GM18498 (cell line): ENCODE results near the gene HES1.
"Not testable (repeated sequence)": the region's sequence is repeated elsewhere in the genome, so short reads cannot be mapped to it uniquely, and the experiment has no call there.

Source experiments
- ATAC-seq: cut with Tn5 transposase; IDR thresholded peaks from one replicate; pipeline ENCODE4 v1.9.1; 2021; ENCODE audit warnings: mild to moderate bottlenecking, moderate library complexity; ENCODE audit not compliant: unreplicated experiment

The HES1 gene

DNA sequence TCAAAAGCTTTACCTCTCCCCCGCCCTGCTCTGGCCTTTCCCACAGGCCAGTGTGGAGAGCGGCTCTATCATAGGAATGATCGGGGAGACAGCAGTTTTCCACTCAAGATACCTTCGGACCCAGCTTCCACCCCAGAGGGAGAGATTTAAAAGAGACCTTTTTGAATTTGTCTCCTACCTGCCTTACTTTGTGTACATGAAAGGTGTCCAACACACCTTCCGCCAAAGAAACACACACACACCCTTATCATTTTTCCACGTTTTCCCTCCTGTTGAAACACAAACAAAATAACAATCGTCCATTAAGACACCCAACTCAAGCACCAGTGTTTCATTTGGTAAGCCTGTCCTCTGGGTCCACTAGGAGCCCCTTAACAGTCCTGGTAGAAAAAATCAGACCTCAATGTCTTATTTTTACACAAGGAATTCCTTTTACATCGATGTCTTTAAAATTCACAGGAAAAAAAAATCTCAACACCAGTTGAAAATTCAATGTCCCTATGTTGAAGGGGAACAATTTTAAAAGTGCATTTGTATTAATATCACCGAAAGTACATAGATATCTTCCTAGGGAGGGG is 4.0 kb downstream of the HES1 start:
- ATAC-seq, result no peak

DNA sequence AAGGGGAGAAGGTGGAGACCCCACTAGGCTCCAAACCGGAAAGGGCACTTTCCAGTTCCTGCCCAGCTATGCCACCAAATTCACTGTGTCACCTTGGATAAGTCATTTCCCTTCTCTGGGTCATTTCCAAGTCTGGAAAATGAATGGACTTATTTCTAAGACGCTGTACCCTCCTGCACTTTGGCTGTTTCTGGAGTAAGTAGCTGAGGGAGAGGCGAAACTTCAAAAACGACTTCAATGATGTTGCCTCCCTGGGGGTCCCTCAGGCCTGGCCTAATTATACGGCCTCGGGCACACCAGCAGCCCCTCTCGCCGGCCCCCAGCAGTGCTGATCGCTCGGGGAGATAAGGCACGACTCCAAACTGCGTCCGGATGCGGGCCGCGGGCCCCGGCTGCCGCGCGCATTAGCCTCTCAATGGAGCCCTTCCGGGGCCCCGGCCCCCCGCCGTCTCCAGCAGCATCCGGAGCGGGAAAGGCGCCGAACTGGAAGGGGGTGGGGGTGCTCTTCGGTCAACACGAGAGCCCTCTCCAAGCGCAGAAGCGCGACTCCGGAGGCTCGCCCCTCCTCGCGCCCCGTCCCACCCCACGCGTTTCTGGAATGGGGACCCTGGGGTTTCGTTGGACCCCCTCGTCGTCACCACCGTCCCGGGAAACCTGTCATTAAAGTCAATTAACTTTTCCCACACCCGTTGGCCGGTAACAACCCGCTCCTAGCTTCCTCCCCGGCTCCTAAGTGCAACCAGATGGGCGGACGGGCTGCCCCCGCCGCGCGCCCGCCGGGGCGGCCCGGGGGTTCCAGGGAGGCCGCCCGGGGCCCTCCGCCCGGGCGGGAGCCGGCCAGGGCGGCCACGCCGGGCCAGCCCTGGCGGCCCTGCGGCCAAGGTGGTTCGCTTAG is 4.8 kb downstream of the HES1 start:
- peak; percentile 0 for ATAC-seq

DNA sequence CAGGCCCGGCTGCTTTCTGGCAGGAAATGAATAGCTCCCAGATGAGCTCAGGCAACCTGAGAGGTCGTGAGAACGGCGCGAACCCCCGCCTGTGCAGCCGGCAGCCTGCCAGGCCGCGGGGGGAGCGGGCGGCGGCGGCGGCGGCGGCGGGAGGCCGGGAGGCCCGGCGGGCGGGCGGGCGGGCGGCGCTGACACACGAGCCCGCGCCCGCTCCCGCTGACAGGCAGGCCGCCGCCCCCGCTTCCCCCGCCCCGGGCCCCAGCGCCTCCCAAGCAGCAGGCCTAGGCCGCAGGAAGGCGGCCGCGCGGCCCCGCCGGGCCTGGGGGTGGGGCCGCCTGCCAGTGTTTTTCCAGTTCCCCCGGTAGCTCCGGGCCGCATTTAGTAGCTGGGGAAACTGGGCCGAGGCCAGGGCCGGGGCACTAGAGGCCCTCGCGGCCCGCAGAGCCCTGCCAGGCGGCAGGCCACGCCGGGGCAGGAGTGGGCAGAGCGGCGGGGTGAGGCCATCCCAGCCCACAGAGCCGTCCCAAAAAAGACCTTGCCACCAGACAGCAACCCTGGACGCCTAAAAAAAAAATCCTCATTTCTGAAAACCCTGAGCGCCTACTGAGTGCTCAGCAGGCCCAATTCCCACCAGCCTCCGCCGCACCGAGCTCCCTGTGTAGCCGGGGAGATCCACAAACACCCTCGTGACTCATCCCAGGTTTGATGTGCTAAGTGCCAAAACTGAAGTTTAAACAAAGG is 5.6 kb downstream of the HES1 start:
- ATAC-seq, result peak; percentile 47

DNA sequence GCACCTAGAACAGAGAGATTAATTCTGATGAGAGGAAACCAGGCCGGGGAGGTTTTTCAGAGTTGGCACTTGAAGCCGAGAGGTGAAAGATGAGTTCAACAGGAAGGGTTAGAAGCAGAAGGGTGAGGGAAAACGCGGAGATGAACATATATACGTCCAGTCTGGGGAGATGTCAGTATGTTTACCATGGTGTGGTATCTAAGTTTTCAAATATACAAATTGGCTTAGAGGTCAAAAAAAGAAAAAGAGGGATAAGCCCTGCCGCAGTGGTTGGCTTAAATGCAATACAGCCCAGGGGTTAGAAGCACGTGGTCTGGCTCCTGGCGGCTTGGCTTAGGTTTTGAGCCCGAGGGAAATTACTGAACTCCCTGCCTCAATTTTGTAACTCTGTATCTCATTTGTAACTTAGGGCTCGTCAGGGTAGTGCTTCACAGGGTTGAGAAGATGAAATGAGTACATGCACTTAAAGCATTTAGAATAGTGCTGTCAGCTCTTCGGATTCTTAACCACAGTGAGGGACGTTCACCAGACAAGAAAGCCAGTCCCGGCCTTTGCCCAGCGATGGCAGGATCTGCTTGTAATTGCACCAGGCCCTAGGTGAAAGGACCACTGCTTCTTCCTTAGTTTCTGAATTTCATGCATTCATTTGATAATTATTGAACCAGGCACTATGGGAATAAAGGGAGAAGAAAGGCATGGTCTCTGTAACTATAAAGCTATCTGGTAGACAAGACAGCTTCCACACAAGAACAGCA is 6.4 kb downstream of the HES1 start:
- no peak for ATAC-seq

DNA sequence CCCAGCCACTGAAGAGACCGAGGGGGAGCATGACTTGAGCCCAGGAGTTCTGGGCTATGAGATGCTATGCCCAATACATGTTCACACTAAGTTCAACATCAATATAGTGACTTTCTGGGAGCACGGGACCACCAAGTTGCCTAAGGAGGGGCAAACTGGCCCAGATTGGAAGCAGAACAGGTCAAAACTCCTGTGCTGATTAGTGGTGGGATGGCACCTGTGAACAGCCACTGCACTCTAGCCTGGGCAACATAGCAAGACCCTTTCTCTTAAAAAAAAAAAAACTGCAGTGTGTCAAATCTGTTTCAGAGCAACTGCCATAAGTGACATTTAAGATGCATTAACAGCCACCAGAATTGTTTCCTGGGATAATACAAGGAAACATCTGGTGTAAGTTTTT is 9.8 kb downstream of the HES1 start:
- ATAC-seq, result no peak

DNA sequence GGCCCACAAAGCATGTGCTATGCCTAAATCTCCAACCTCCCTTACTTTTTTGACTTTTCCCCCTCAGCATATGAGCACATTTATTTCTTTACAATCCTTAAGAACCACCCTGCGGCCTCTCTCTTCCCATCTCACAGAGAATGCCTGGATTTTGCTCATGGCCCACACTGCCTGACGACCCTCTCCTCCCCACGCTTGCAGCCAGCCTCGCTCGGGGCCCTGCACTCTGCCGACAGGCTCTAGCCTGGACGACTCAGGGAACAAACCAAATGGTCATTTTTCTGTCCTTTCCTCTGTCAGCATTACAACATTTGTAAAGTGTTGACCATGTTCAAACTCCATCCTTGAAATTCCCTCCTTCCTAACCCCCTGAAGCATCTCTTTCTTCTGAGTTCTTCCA is 11.7 kb downstream of the HES1 start:
- no peak for ATAC-seq

DNA sequence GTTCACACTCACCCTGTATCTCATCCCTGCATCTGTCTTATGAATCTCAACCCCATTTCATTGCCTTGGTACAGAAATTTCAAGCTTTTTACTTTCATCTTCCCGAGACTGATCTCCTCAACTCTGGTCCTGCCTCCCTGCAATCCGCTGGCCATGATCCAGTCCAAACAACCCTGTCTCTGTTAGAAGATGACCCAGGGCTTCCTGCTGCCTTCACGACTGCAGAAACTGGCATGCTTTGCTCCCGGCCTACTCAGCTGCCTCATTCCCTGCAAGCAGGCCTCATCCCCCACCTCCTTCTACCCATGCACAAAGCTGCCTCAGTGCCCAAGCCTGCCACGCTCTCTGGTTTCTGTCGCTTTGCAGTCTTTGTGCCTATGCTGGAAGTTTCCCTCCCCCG is 12.4 kb downstream of the HES1 start:
- ATAC-seq, result no peak

DNA sequence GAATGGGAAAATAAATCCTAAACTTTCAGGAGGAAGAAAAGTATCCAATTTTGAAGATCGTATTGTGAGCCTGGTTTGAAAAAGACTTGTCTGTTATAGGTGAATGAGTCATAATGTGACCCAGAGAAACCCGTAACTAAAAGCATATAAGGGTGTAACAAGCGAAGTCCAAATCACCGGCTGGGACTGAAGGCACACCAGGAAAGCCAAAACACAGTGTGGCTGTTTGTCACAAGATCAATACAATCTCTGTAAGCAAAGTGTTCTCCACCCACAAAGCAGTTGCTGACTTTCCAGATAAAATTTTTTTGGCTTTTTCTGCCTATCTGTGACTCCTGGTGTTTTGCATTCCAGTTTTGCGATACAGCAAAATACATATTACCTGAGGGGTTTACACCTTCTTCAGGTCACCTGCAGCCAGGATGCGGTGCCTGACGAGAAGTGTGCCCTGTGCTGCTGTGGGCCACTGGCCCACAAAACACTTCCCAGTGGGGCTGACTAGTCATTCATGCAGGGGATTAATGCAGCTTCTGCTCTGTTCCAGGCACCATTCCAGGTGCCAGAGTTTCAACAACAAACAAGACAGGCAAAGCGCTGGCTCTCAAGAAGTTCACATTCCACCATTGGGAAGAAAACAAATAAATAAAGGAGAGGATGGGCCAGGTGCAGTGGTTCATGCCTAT is 14.4 kb downstream of the HES1 start:
- ATAC-seq, result no peak

DNA sequence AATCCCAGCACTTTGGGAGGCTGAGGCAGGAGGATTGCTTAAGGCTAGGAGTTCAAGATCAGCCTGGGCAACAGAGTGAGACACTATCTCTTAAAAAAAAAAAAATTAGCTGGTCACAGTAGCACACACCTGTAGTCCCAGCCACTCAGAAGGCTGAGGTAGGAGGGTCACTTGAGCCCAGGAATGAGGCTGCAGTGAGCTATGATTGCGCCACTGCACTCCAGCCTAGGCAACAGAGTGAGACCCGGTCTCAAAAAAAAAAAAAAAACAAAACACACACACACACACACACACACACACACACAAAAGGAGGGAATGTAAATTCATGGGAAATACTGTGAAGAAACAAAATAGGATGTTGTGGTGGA is 15.0 kb downstream of the HES1 start:
- ATAC-seq, result not testable (repeated sequence)

DNA sequence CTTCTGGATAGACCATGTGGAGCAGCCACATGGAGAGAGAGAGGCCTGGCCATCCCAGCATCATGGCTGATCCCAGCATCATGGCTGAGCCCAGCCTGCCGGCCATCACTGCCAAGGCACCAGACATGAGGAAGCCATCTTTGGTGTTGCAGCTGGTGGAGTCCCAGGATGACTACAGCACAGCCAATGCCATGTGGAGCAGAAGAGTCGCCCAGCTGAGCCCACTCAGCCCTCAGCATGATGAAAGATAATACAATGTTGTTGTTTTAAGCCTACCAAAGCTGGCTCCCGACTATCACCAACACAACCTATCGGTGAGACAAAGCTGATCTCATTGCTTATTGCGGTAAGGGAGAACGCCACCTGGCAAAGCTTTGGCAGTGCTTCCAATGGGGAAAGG is 18.4 kb downstream of the HES1 start:
- no peak for ATAC-seq

DNA sequence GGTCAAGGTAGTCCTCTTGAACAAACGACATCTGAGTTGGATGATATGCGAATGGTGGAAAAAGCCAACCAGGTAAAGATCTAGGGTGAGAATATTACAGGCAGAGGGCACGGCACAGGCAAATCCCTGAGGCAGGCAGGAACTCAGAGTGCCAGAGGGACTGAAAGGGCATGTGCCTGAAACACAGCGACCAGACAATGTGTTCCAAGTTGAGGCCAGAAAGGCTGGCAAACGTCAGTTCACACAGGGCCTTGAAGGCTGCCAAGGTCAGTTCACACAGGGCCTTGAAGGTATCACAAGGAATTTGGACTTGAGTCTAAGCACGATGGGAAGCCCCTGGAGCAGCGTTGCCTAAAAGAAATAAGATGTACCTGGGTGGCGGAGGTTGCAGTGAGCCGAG is 20.1 kb downstream of the HES1 start:
- ATAC-seq, result no peak

DNA sequence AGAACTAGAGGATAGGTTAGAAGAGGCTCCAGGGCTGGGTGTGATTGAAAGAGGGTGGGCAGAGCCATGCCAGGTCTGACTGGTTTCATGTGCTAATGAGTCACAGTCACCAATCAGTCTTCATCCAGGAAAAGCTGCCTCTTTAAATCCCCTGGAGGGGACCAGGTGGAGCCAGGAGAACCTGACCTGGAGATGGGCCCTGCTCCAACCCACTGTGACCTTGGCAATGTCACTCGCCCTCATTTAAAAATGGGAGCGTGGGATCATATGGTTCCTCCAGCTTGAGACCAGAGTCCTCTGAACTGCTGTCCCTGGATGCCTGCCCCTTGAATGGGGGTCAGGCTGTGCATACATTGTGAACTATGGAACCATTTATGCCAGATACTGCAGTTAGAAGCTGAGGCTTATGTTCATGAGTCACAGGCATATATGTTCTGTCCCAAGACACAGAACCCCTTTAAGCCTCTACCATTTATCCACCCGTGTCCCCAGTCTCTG is 23.0 kb downstream of the HES1 start:
- ATAC-seq, result no peak

DNA sequence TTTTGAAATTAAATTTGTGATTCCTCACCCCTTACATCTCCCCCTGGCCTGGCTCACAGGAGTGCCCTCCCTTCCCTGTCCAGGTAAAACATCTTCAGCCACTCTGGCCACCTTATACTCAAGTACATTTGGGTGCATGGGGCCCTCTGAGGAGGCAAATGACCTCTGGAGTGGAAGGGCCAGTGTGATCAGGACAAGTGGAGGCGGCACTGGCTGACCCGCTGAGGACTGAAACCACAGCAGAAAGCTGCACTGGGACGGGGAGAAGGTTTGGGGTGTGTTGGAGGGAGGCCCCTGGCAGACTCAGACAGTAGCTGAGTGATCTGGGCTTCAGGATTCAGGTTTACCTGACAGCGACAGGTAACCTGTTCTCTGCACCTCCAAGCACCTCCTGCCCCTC is 24.2 kb downstream of the HES1 start:
- no peak for ATAC-seq

DNA sequence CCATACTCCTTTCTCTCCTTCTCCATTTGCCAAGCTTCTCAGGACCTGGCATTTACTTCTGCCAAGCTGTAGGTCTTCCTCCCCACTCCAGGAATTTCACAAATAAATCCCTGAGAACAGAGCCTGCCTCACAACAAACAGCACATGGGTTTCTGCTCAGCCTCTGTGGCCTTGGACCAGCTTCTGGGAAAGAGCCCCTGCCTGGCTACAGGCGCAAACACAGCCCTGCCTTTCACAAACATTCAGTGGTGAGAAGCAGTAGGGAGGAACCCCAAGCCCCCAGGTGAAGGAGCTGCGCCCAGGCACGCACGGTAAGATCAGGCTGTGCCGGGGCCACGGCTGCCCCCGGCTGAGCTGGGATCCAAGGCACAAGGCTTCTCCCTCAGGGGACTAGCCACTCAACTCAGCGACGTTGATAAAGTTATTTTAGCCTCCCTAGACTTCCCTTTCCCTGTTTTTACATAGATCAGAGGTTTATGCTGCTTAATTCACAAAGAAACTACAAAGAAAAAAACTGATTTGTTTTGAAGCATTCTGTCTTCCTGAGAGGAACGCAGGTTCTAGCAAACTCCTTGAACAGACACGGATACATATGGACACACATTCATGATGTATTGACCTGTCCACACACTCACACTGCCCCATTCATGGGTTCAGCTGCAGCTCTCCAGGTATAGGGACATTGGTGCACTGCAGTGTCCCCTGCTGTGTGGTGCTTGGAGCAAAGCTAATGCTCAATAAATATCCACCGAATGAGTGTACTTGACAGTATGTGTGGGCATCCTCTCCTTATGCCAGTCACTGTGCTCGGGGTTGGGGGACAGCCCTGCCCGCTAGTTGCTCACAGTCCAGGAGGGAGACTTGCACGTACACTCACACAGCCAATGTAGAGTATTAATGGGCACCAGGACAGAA is 25.4 kb downstream of the HES1 start:
- no peak for ATAC-seq

DNA sequence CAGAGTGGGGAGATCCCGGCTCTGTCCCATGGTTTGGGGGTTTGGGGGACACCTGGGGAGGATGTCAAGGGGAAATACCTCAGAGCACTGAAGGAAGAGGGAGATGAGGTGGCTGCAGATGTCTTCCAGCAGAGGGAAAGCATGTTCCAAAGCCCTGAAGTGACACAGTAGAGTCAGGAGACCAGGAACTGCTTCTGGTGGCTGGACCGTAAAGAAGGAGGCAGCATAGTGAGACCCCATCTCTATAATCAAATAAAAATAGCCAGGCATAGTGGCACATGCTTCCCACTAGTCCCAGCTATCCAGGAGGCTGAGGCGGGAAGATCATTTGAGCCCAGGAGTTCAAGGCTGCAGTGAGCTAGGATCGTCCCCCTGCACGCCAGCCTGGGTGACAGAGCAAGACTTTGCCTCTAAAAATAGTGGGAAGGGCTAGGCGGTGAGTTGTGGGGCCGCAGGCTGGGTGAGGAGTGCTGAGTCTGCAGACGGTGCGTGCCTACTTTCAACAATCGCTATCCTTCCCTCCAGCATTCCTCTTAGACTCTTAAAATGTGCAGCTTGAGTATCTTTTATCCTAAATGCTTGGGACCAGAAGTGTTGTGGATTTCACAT is 26.2 kb downstream of the HES1 start:
- no peak for ATAC-seq

DNA sequence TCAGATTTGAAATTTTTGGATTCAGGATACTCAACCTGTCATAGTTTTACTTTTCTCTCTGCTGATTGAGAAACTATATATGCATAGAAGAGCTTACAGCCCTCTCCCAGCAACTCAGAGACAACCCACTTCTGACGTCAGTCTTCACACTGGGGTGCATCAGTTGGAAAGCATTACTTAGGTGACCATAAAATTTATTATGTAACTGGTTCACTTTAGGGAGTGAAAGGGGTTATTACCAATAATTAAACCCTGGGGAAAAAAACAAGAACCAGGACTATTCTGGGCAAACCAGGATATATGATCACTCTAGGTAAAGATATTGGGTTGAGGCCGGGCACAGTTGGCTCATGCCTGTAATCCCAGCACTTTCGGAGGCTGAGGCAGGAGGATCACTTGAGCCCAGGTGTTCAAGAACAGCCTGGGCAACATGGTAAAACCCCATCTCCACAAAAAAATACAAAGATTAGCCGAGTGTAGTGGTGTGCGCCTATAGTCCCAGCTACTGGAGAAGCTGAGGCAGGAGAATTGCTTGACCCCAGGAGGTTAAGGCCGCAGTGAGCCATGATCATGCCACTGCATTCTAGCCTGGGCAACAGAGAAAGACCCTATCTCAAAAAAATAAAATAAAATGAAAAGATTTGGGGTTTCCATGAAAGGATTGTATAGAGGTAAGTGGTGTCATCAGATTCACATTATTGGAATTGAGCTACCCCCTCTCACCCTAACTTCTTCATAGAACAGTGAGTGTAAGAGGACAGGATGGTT is 27.1 kb downstream of the HES1 start:
- no peak for ATAC-seq

DNA sequence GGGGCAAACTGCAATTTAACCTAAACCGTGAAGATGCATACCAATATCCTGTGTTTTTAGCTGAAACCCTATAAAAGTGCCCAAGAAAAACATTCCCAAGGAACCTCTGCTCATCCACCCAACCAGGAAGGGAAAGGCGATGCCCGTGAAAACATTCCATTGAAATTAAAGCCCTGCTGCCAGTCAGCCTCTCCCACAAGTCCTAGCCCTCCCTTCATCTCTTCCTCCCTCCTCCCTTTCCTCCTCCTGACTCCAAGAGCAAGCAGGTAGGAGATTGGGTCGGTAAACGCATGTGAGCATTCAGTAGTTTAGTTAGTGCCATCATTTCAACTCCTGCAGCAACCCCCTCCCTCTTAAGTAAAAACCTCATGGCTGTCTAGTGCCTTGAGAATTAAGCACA is 27.7 kb downstream of the HES1 start:
- ATAC-seq, result no peak

DNA sequence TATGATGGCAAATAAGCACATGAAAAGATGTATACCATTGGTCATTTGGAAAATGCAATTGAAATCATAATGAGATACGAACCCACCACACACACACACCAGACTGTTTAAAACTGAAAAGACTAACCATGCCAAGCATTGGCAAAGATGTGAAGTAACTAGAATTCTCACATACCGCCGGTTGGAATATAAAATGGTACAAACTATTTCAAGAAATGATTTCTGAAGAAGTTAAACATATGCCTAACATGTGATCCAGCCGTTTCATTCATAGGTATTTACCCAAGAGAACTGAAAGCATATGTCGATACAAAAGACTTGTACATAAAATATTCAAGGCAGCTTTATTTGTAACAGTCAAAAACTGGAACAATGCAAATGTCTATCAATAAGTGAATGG is 28.9 kb downstream of the HES1 start:
- ATAC-seq, result no peak
